Coronary artery (tissue), 2 donors: ENCODE results near the gene PPM1K.

ENCODE experiments used
- DNase-seq: peaks from one replicate; pipeline ENCODE4 v3.0.0-alpha.2; 2017; ENCODE audit warnings: low spot score
- H3K27ac ChIP-seq, 2 donors: fragments of 200-600 bp; sonication (generic); one replicate each; pipeline ENCODE4 v1.5.1; 2016 to 2019
- H3K4me3 ChIP-seq: fragments of 200-600 bp; sonication (generic); 2 replicates; pipeline ENCODE4 v1.5.1; 2016; ENCODE audit warnings: mild to moderate bottlenecking, moderate library complexity
- CTCF ChIP-seq: fragments of 200-600 bp; sonication (generic); IDR thresholded peaks from one replicate; pipeline ENCODE4 v1.5.1; 2019; ENCODE audit warnings: antibody characterized with exemption

PPM1K gene

DNA sequence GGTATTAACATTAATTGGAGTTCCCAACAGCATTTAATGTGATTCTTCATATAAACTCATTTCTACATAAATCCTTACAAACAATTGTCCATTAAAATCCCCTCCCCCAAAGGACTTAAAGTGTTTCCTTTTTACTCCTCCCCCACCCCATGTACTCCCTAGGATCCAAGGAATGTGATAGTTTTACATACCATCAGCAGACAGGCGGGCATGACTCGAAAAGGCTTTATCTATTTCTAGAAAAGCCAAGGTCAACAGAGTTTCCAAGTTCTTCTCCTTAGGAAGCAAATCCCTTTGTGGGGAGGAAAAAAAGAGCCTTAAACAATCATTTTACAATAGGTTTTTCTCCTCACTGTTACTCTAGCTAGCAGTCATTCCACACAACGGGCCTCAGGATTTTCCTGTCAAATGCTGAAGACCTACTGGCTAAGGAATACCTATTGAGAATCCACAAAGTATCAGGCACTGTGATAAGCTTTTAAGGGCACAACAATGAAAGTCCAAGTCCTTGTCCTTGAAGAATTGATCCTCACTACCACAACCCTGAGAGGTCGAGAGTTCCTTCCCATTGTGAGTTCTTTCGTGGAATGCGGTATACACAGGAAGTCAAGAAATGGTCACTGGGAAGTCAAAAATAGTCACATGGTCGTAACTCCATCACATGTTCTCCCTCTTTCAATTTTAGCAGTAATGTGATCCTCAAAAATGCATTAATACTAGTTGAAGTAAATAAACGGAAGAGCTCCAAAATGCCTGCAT lies 7.2 kb downstream of the PPM1K start:
- no peak overlapping the region for H3K27ac ChIP-seq
- H3K4me3 ChIP-seq = no peak overlapping the region
- no peak for TF ChIP-seq CTCF
- no peak for DNase-seq

- Histone ChIP-seq H3K27ac (no peak overlapping the region), H3K4me3 (no peak overlapping the region)
- TF ChIP-seq CTCF = no peak
- DNase-seq = no peak
Measured at GRCh38 chr4:88275949-88276515, 8.3 kb downstream of the PPM1K start.

DNA sequence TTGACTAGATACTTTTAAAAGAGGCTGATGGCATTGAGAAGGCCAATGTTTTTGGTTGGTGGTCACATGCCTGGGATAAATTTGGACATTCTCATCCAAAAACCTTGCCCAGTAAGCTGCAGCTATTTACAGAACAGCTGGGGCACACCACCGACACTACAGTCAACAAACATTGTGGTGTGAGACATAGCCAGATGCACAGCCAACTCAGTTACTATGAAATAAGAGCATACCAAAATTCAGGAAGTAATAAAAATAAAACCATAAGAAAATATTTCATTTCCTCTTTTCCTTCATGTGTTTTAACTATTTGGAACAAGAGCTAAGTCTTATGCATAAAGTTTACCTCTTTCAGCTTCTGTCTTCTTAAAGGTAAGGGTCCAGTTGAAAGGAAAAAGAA lies 8.8 kb downstream of the PPM1K start:
- no peak for TF ChIP-seq CTCF
- DNase-seq = no peak
- Histone ChIP-seq H3K4me3 (no peak overlapping the region), H3K27ac (no peak overlapping the region)

GRCh38 chr4:88268913-88269312 lies 15.4 kb downstream of the PPM1K start:
- TF ChIP-seq CTCF = no peak
- Histone ChIP-seq H3K4me3 (no peak overlapping the region), H3K27ac (no peak overlapping the region)
- DNase-seq = no peak

GRCh38 chr4:88264336-88264735 lies 20.0 kb downstream of the PPM1K start:
- TF ChIP-seq CTCF = no peak
- DNase-seq = no peak
- no peak overlapping the region for H3K27ac ChIP-seq
- no peak overlapping the region for H3K4me3 ChIP-seq

DNA sequence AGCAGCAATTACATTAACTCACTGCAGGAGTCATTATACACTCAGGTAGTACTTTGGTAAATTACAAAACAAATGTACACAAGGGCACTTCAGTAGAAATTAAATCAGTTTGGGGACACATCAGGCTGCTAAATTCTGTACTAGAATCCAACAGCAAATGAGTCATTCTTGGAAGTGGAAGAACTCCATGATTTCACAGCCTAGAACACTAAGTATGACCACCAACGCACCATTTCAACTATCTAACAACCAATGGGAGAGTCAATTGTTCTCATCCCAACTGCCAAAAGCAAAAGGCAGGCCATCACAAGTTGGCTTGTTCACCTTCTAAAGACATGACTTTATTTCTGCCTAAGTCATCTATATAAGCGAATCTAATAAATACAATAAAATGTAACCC lies 26.6 kb downstream of the PPM1K start:
- no peak overlapping the region for H3K4me3 ChIP-seq
- H3K27ac ChIP-seq = no peak overlapping the region
- TF ChIP-seq CTCF = no peak
- no peak for DNase-seq

DNA sequence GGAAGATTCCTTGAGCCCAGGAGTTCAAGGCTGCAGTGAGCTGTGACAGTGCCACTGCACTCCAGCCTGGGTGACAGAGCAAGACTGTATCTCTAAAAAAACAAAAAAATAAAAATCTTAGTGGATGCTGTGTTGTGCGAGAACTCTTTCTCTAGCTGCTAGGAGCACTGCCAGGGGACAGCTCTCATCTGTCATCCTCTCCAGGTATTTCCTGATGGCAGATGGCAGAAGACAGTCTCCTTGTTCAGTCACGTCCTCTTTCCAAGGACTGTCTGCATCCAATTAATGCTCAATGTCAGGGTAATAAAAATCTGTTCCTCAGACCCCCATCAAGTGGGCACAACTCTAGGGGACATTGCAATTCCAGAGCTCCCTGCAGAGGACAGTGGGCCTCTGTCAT lies 29.2 kb downstream of the PPM1K start:
- Histone ChIP-seq H3K27ac (no peak overlapping the region), H3K4me3 (no peak overlapping the region)
- no peak for TF ChIP-seq CTCF
- no peak for DNase-seq
